GM12865 (cell line): Measurements from ENCODE around the gene STT3B.

Experiments used
- DNase-seq: peaks from one replicate; pipeline ENCODE4 v3.0.0; 2010; ENCODE audit warnings: low read depth
- H3K4me3 ChIP-seq: 2 replicates; pipeline ENCODE4 v1.5.1; 2011; ENCODE audit warnings: mild to moderate bottlenecking, low read depth, low read length, control low read depth
- TF ChIP-seq, protein P1 (sequence below): IDR thresholded peaks from 2 replicates; pipeline ENCODE4 v1.5.1; 2011; ENCODE audit warnings: low read length, control low read depth, low read depth, inconsistent platforms; ENCODE audit not compliant: insufficient read depth; ENCODE audit errors: missing control alignments

STT3B gene

DNA sequence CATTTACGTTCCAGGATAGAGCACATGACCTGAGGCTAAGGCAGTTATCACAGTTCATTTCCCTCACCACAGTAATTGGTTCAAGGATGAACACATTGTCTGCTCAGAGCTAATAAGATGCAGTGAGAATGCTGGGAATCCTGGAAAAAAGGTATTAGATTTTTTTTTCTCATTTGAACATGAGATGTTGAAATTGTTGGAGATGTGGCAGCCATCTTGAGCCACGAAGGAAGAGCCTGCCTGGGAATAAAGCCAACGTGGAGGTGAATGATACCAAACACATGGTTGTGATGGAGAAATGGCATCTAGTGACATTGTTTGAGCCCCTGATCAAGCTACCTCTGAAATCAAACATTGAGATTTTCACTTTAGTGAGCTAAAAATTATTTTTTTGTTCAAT is 16.0 kb upstream of the STT3B start:
- TF ChIP-seq, protein P1, sequence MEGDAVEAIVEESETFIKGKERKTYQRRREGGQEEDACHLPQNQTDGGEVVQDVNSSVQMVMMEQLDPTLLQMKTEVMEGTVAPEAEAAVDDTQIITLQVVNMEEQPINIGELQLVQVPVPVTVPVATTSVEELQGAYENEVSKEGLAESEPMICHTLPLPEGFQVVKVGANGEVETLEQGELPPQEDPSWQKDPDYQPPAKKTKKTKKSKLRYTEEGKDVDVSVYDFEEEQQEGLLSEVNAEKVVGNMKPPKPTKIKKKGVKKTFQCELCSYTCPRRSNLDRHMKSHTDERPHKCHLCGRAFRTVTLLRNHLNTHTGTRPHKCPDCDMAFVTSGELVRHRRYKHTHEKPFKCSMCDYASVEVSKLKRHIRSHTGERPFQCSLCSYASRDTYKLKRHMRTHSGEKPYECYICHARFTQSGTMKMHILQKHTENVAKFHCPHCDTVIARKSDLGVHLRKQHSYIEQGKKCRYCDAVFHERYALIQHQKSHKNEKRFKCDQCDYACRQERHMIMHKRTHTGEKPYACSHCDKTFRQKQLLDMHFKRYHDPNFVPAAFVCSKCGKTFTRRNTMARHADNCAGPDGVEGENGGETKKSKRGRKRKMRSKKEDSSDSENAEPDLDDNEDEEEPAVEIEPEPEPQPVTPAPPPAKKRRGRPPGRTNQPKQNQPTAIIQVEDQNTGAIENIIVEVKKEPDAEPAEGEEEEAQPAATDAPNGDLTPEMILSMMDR = no peak
- DNase-seq = no peak
- no peak overlapping the region for H3K4me3 ChIP-seq

DNA sequence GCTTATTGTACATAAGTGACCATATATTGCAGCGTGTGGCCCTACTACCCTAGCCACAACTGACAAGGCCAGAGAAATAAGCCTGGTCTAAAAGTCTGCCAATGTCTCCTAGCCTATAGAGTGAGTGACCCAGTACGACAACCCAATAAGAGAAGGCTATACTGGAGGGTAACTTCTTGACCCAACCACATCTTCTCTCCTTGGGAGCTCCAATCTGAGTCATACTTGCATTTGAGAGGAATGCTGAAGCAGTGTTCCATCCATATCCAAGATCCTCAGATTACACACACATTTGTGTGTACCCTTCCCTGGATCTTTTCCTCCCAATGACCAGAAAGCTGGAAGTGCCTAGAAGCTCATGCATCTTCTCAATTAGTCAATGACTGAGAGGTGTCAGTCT is 11.3 kb upstream of the STT3B start:
- TF ChIP-seq, protein P1 = no peak
- H3K4me3 ChIP-seq = no peak overlapping the region
- no peak for DNase-seq

DNA sequence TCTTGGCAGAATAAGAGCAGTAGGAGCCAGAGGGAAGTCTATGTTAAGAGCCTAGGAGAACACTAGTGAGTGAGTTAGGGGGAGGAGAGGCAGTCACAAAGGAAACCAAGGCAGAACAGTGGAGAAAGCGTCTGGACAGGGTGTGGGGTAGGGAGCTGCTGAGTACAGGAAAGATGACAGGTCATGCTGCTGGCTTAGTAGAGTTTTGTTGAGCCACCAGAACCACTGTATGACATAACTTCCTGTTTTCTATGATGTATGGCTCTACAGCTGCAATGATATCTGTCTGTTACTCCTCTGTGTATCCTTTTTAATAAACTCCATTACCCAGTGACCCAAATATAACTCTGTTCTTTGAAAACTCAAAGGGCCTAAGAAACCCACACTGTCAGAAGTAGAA is 10.6 kb upstream of the STT3B start:
- TF ChIP-seq, protein P1 = no peak
- peak; percentile 38 for DNase-seq
- no peak overlapping the region for H3K4me3 ChIP-seq

DNA sequence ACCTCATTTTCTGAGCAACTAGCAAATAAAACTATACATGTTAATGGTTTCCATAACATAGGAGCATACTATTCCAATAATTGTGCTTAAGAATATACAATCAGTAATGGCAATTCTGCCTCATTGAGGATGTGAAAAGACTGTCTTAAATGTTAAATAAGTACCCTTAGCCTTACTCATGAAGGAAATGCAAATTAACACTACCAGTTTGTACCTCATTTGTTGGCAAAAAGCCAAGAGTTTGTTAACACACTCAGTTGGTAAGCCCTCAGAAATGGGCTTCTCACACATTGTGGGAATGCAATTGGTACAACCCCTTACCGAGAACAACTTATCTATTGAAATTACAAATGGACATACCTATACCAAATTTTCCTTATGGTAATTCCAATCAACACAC is 9.2 kb upstream of the STT3B start:
- no peak for DNase-seq
- TF ChIP-seq, protein P1 = no peak
- no peak overlapping the region for H3K4me3 ChIP-seq

DNA sequence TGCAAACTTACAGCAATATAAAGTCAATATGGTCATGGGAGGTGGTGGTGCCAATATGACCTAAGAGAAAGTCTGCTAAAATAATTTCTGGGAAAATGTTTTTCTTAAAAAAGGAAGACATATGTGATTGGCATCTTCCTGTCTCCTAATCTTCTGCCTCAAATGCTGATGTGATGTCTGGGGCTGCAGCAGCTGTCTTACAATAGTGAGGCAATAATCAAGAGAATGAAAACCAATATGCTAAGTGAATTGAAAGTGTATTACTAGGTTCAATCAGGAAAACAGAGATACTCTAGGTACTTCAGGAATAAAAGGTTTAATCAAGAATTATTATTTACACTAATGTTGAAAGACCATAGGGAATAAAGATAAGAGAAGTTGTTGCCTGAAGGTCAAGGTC is 7.2 kb upstream of the STT3B start:
- TF ChIP-seq, protein P1 = no peak
- no peak for DNase-seq
- H3K4me3 ChIP-seq = no peak overlapping the region

DNA sequence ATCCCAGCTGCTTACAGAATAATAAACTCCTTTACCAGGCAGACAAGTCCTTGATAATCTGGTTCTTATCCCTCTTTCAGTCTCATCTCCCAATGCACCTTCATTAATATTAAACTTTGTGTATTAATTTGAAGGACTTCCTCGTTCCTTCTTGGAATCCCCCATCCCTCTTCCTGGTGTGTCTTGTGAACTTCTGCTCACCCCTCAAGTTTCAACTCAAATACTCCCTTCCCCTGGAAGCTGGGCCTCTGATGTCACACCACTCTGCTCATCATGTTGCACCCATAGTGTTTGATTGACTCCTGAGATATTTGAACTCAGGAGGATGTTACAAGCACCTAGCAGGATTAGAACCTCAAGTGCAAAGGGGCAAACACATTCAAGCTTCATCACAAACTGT is 3.3 kb upstream of the STT3B start:
- DNase-seq = no peak
- TF ChIP-seq, protein P1 = no peak
- no peak overlapping the region for H3K4me3 ChIP-seq
